DOHH2 (cell line): ENCODE data around the gene UBE2R2.
A peak's percentile ranks its signal among the peaks of the same experiment; 100 is the strongest.
"Not testable (repeated sequence)": the region's sequence is repeated elsewhere in the genome, so short reads cannot be mapped to it uniquely, and the experiment has no call there.

Source experiments
- H3F3A ChIP-seq: fragments of 200-600 bp; sonication (generic), shearing (Covaris generic); 2 replicates; pipeline ENCODE4 v1.6.0; 2016; ENCODE audit warnings: antibody characterized with exemption, mild to moderate bottlenecking; ENCODE audit not compliant: control insufficient read depth, insufficient read depth
- H3K27ac ChIP-seq: fragments of 200-600 bp; sonication (generic); 2 replicates; pipeline ENCODE4 v1.5.1; 2014; ENCODE audit warnings: low read depth, mild to moderate bottlenecking, low read length, moderate library complexity
- H3K27me3 ChIP-seq: fragments of 200-600 bp; sonication (generic); 2 replicates; pipeline ENCODE4 v1.6.1; 2014; ENCODE audit warnings: mild to moderate bottlenecking, low read length, mixed read lengths; ENCODE audit not compliant: control insufficient read depth
- H3K36me3 ChIP-seq: fragments of 200-600 bp; sonication (generic); 2 replicates; pipeline ENCODE4 v1.6.1; 2014; ENCODE audit warnings: mild to moderate bottlenecking, low read length, moderate library complexity, mixed read lengths; ENCODE audit not compliant: control insufficient read depth
- H3K4me1 ChIP-seq: fragments of 200-600 bp; sonication (generic); 2 replicates; pipeline ENCODE4 v1.6.1; 2014; ENCODE audit warnings: mild to moderate bottlenecking, low read length, mixed read lengths; ENCODE audit not compliant: control insufficient read depth
- H3K4me2 ChIP-seq: fragments of 200-600 bp; sonication (generic); 2 replicates; pipeline ENCODE4 v1.6.0; 2014; ENCODE audit warnings: mild to moderate bottlenecking, low read length, moderate library complexity
- H3K4me3 ChIP-seq: fragments of 200-600 bp; sonication (generic); 2 replicates; pipeline ENCODE4 v1.5.1; 2014; ENCODE audit warnings: mild to moderate bottlenecking, low read length, mixed read lengths
- H3K79me2 ChIP-seq: fragments of 200-600 bp; sonication (generic); 2 replicates; pipeline ENCODE4 v1.6.1; 2014; ENCODE audit warnings: mild to moderate bottlenecking, low read length, mixed read lengths; ENCODE audit not compliant: control insufficient read depth
- H3K9me2 ChIP-seq: fragments of 200-600 bp; sonication (generic); replicated peaks from 2 replicates; pipeline ENCODE4 v1.6.1; 2014; ENCODE audit warnings: mild to moderate bottlenecking, low read length, mixed read lengths; ENCODE audit not compliant: control insufficient read depth
- H3K9me3 ChIP-seq: fragments of 200-600 bp; sonication (generic); 2 replicates; pipeline ENCODE4 v1.6.1; 2014; ENCODE audit warnings: antibody characterized with exemption, low read length, mixed read lengths; ENCODE audit not compliant: control insufficient read depth, insufficient read depth
- H4K20me1 ChIP-seq: fragments of 200-600 bp; sonication (generic); 2 replicates; pipeline ENCODE4 v1.6.0; 2014; ENCODE audit warnings: low read depth, mild to moderate bottlenecking, antibody characterized with exemption, low read length, moderate library complexity; ENCODE audit not compliant: control insufficient read depth, insufficient read depth
- EZH2phosphoT487 ChIP-seq: fragments of 200-600 bp; sonication (generic); IDR thresholded peaks from 2 replicates; pipeline ENCODE4 v1.6.1; 2017; ENCODE audit warnings: borderline replicate concordance, mild to moderate bottlenecking, antibody characterized with exemption, low read length, moderate library complexity, mixed read lengths
- TF ChIP-seq, protein P1 (sequence below): fragments of 200-600 bp; sonication (generic); IDR thresholded peaks from one replicate; pipeline ENCODE4 v1.5.1; 2014; ENCODE audit warnings: antibody characterized with exemption, mild to moderate bottlenecking, low read depth, low read length; ENCODE audit not compliant: poor library complexity, severe bottlenecking

Gene UBE2R2

DNA sequence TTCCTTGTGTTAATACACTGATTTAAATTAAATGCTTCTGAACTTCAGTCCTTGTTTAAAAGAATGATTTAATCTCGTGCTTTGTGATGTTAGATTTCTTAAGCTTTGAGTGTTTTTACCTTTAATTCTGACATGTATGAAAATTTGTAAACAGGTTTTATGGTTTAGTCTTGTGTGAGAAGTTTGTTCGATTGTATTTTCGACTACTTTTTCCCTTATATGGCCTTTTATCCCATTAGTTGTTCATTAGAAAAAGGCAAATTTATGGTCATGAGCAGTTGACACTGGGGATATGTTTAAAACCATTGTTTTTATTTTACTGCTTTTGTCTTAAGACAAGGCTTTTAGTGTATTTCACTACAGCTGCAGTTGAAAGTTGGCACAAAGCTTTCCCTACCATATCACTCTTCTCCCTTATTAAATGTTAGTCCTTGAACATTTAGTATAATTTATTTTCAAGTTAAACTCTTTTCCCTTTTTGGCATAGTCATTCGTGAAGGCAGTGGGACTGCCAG lies 3.3 kb downstream of the UBE2R2 start:
- H3K27ac ChIP-seq: peak overlapping the region; percentile 16; the same call in 1 of the 2 replicates

DNA sequence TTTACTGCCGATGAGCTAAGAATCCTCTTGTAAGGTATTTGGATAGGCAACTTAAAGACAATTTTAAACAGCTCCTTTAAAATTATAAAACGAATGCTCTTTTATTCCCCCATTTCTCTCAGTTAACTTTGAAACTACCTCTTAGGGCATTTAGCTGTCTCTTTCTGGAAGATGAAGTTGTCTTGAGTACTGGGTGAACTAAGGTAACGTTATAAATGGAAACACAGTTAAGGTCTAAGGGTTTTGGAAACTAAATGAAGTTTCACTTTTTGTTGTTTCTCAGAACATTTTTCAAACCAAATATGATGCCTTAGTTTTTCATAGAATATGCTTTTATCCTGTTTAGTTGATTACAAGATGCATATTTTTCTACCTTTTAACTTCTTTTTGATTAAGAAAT lies 6.8 kb downstream of the UBE2R2 start:
- peaks cover 28% of the 10 kb centered on the region; the same call in 1 of the 2 replicates for H4K20me1 ChIP-seq
- no peaks in the 10 kb centered on the region for H3K27me3 ChIP-seq
- H3F3A ChIP-seq: no peaks in the 10 kb centered on the region; the same call in 1 of the 2 replicates
- H3K36me3 ChIP-seq: peaks cover 59% of the 10 kb centered on the region
- no peaks in the 10 kb centered on the region for H3K9me2 ChIP-seq
- H3K4me3 ChIP-seq: no peak overlapping the region
- H3K9me3 ChIP-seq: no peaks in the 10 kb centered on the region
- peaks cover 45% of the 10 kb centered on the region for H3K4me1 ChIP-seq
- no peak overlapping the region for H3K27ac ChIP-seq
- no peak overlapping the region for H3K4me2 ChIP-seq
- peaks cover 100% of the 10 kb centered on the region for H3K79me2 ChIP-seq
- TF ChIP-seq, protein P1, sequence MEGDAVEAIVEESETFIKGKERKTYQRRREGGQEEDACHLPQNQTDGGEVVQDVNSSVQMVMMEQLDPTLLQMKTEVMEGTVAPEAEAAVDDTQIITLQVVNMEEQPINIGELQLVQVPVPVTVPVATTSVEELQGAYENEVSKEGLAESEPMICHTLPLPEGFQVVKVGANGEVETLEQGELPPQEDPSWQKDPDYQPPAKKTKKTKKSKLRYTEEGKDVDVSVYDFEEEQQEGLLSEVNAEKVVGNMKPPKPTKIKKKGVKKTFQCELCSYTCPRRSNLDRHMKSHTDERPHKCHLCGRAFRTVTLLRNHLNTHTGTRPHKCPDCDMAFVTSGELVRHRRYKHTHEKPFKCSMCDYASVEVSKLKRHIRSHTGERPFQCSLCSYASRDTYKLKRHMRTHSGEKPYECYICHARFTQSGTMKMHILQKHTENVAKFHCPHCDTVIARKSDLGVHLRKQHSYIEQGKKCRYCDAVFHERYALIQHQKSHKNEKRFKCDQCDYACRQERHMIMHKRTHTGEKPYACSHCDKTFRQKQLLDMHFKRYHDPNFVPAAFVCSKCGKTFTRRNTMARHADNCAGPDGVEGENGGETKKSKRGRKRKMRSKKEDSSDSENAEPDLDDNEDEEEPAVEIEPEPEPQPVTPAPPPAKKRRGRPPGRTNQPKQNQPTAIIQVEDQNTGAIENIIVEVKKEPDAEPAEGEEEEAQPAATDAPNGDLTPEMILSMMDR: no peak
- no peak for TF ChIP-seq EZH2phosphoT487

More for the DNA sequence above, 3.3 kb downstream of the UBE2R2 start:
- H3K79me2 ChIP-seq: peaks cover 96% of the 10 kb centered on the region
- no peaks in the 10 kb centered on the region for H3K27me3 ChIP-seq
- H3K4me2 ChIP-seq: peak overlapping the region; percentile 82
- H3K9me3 ChIP-seq: no peaks in the 10 kb centered on the region
- peaks cover 58% of the 10 kb centered on the region for H3K36me3 ChIP-seq
- no peak for TF ChIP-seq EZH2phosphoT487
- TF ChIP-seq, protein P1: no peak
- H3F3A ChIP-seq: peaks cover 8% of the 10 kb centered on the region
- H3K4me3 ChIP-seq: peak overlapping the region; percentile 89
- H3K9me2 ChIP-seq: no peaks in the 10 kb centered on the region
- peaks cover 60% of the 10 kb centered on the region for H3K4me1 ChIP-seq
- peaks cover 23% of the 10 kb centered on the region; the same call in 1 of the 2 replicates for H4K20me1 ChIP-seq

DNA sequence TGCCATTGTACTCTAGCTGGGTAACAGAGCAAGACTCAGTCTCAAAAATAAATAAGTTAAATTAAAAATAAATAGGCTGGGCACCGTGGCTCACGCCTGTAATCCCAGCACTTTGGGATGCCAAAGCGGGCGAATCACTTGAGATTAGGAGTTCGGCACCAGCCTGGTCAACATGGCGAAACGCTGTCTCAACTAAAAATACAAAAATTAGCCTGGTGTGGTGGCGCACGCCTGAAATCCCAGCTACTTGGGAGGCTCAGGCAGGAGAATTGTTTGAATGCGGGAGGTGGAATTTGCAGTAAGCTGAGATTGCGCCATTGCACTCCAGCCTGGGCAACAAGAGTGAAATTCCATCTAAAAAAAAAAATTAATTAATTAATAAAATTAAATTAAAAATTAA lies 10.3 kb downstream of the UBE2R2 start:
- H3K4me3 ChIP-seq, H3K9me3 ChIP-seq, H3K4me2 ChIP-seq, H4K20me1 ChIP-seq, H3K9me2 ChIP-seq, H3F3A ChIP-seq, H3K27me3 ChIP-seq, H3K27ac ChIP-seq: not testable (repeated sequence)
- Histone ChIP-seq H3K79me2 (peaks cover 100% of the 10 kb centered on the region), H3K4me1 (peaks cover 19% of the 10 kb centered on the region), H3K36me3 (peaks cover 43% of the 10 kb centered on the region)

DNA sequence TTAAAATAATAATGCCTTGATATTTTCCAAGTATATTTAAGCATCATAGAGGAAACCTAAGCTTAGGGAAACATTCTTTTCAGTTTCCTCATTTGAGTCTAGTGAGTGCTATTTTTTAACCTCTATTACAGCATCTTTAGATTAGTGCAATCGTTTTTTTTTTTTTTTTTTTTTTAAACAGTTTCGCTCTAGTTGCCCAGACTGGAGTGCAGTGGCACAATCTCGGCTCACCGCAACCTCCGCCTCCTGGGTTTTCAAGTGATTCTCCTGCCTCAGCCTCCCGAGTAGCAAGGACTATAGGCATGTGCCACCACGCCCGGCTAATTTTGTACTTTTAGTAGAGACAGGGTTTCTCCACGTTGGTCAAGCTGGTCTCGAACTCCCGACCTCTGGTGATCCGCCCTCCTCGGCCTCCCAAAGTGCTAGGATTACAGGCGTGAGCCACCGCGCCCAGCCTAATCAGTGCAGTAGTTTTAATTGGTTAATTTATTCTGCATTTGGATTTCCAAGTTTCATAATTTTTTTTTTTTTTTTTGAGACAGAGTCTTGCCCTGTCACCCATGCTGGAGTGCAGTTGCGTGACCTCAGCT lies 12.8 kb downstream of the UBE2R2 start:
- H3K27ac ChIP-seq: not testable (repeated sequence)
- peaks cover 26% of the 10 kb centered on the region for H3K36me3 ChIP-seq

More for the DNA sequence above, 12.8 kb downstream of the UBE2R2 start:
- Histone ChIP-seq H3K4me1 (peaks cover 26% of the 10 kb centered on the region), H3K79me2 (peaks cover 100% of the 10 kb centered on the region)
- not testable (repeated sequence) for H3K9me3 ChIP-seq, H3K4me3 ChIP-seq, H3K9me2 ChIP-seq, H3F3A ChIP-seq, H3K4me2 ChIP-seq, H3K27me3 ChIP-seq, H4K20me1 ChIP-seq
